ENCODE data around the gene GPR162. TPM values are rescaled to one million over a fixed set of nuclear protein-coding genes. Genes with fewer than 3 reads are reported as not detected.

The GPR162 gene
- total and polyA plus RNA-seq, 2 experiments from 2014 or later = 2.3 TPM

- peak overlapping the region; percentile 81 for H3K4me2 ChIP-seq
- H3K4me3 ChIP-seq = peak overlapping the region; percentile 44
- H3K79me2 ChIP-seq = peaks cover 27% of the 10 kb centered on the region
- H2AFZ ChIP-seq = no peak overlapping the region
- H4K20me1 ChIP-seq (ENCODE audit: insufficient read depth, poor library complexity, severe bottlenecking) = no peaks in the 10 kb centered on the region
- H3K4me1 ChIP-seq (ENCODE audit: insufficient read depth) = peaks cover 13% of the 10 kb centered on the region
- peak; percentile 80 for DNase-seq (ENCODE audit: low spot score)
- H3K9me3 ChIP-seq (ENCODE audit: low read depth) = no peaks in the 10 kb centered on the region
- WGBS (ENCODE audit: low lambda C conversion rate, missing lambda C conversion rate) = 2% methylated on average over 16 of the region's 18 CpGs
- TF ChIP-seq CTCF (IDR thresholded peaks at IDR 0.05; ENCODE audit: poor library complexity) (no peak), EZH2 (IDR thresholded peaks at IDR 0.05; ENCODE audit: borderline replicate concordance) (no peak), EZH2phosphoT487 (IDR thresholded peaks at IDR 0.05; ENCODE audit: low read depth, severe bottlenecking, unreplicated experiment) (no peak)
- H3K36me3 ChIP-seq (replicated peaks; ENCODE audit: insufficient read depth, low read depth) = no peaks in the 10 kb centered on the region
- no peaks in the 10 kb centered on the region for H3K9me2 ChIP-seq (replicated peaks; ENCODE audit: insufficient read depth)
- peak overlapping the region; percentile 91 for H3K27ac ChIP-seq
- H3K27me3 ChIP-seq = no peaks in the 10 kb centered on the region
These were observed 31.2 kb downstream of the GPR162 start for GRCh38 chr12:6852651-6853354.

GRCh38 chr12:6853626-6854025, 32.0 kb downstream of the GPR162 start:
- peak overlapping the region; percentile 81 for H3K4me2 ChIP-seq
- no peaks in the 10 kb centered on the region for H3K9me2 ChIP-seq (replicated peaks; ENCODE audit: insufficient read depth)
- 77% methylated on average over 1 of the region's 1 CpG for WGBS (ENCODE audit: low lambda C conversion rate, missing lambda C conversion rate)
- no peak for DNase-seq (ENCODE audit: low spot score)
- H2AFZ ChIP-seq = no peak overlapping the region
- no peaks in the 10 kb centered on the region for H3K36me3 ChIP-seq (replicated peaks; ENCODE audit: insufficient read depth, low read depth)
- no peaks in the 10 kb centered on the region for H4K20me1 ChIP-seq (ENCODE audit: insufficient read depth, poor library complexity, severe bottlenecking)
- H3K27me3 ChIP-seq = no peaks in the 10 kb centered on the region
- TF ChIP-seq CTCF (IDR thresholded peaks at IDR 0.05; ENCODE audit: poor library complexity) (no peak), EZH2 (IDR thresholded peaks at IDR 0.05; ENCODE audit: borderline replicate concordance) (no peak), EZH2phosphoT487 (IDR thresholded peaks at IDR 0.05; ENCODE audit: low read depth, severe bottlenecking, unreplicated experiment) (no peak)
- H3K9me3 ChIP-seq (ENCODE audit: low read depth) = no peaks in the 10 kb centered on the region
- peaks cover 27% of the 10 kb centered on the region for H3K79me2 ChIP-seq
- H3K4me3 ChIP-seq = peak overlapping the region; percentile 44
- peak overlapping the region; percentile 91 for H3K27ac ChIP-seq
- peaks cover 13% of the 10 kb centered on the region for H3K4me1 ChIP-seq (ENCODE audit: insufficient read depth)

- H3K9me3 ChIP-seq (ENCODE audit: low read depth) = no peaks in the 10 kb centered on the region
- no peaks in the 10 kb centered on the region for H3K27me3 ChIP-seq
- TF ChIP-seq CTCF (IDR thresholded peaks at IDR 0.05; ENCODE audit: poor library complexity) (no peak), EZH2phosphoT487 (IDR thresholded peaks at IDR 0.05; ENCODE audit: low read depth, severe bottlenecking, unreplicated experiment) (no peak), EZH2 (IDR thresholded peaks at IDR 0.05; ENCODE audit: borderline replicate concordance) (no peak)
- peaks cover 27% of the 10 kb centered on the region for H3K79me2 ChIP-seq
- no peaks in the 10 kb centered on the region for H3K9me2 ChIP-seq (replicated peaks; ENCODE audit: insufficient read depth)
- H3K27ac ChIP-seq = peak overlapping the region; percentile 91
- H3K4me2 ChIP-seq = peak overlapping the region; percentile 81
- WGBS (ENCODE audit: low lambda C conversion rate, missing lambda C conversion rate) = 73% methylated on average over 6 of the region's 6 CpGs
- no peaks in the 10 kb centered on the region for H4K20me1 ChIP-seq (ENCODE audit: insufficient read depth, poor library complexity, severe bottlenecking)
- H2AFZ ChIP-seq = no peak overlapping the region
- H3K36me3 ChIP-seq (replicated peaks; ENCODE audit: insufficient read depth, low read depth) = no peaks in the 10 kb centered on the region
- no peak overlapping the region for H3K4me3 ChIP-seq
- H3K4me1 ChIP-seq (ENCODE audit: insufficient read depth) = peaks cover 13% of the 10 kb centered on the region
- no peak for DNase-seq (ENCODE audit: low spot score)
These were observed 32.4 kb downstream of the GPR162 start for GRCh38 chr12:6854036-6854435.

Data from hepatocyte (in vitro differentiated cells).